DMS53 treated with DMSO at 0.1 percent for 48 hours (cell line): Measurements from ENCODE around the gene THG1L.
A peak's percentile ranks its signal among the peaks of the same experiment; 100 is the strongest.
"Not testable (repeated sequence)": the region's sequence is repeated elsewhere in the genome, so short reads cannot be mapped to it uniquely, and the experiment has no call there.

Source experiments
- DNase-seq: peaks from one replicate; lab custom pipeline; 2025; ENCODE audit not compliant: unreplicated experiment; lab: John Stamatoyannopoulos, UW

THG1L gene

DNA sequence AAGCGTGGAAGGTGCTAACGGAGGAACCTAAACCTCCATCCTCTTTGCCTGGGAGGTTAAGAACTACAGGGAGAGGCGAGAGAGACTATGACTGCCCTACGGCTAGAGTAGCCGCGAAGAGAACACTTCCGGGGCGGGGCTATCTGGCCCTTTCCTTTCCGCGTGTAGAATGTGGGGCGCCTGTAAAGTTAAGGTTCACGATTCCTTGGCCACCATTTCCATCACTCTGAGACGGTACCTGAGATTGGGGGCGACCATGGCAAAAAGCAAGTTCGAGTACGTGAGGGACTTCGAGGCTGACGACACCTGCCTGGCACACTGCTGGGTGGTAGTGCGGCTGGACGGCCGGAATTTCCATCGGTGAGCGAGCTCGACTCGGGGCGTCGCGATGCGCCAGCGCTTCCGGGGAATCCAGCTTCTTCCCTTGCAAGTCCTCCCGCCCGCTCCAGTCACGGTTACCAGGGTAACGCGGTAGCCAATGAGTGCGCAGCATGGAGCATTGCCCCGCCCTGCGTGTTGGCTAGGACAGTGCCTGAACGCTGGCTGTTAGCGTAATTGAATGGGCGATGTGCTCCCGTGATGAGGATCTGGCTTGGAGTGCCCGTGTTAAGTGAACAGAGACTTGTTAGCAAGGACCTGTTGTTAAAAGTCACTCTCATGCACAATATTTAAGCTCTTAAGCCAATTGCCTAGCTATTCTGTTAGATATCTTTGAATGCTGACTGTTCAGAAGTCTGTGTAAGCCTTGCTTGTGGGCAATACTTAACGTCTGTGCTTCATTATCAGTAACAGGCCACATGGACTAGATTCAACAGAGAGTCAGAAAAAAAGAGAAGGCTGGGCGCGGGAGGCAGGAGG, at the start of gene THG1L:
THG1L (plus strand) TSS at position 149 of the 858 bp plus-strand sequence; CDS start at position 170, 21 bp downstream.
- DNase-seq: peak; percentile 97

DNA sequence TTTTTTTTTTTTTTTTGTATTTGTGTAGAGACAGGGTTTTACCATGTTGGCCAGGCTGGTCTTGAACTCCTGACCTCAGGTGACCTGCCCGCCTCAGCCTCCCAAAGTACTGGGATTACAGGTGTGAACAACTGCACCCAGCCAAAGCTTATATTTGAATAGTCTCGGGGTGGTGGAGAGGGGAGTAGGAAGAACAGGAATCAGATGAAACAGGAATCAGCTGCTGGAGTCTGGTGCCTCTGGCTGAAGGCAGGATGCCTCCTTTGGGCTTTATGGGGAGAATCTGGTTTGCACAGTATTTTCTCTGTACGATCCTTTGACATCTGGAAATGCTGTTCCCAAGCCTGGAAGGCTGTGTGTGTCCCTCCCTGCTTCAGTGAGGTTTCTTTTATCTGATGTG, 49.0 kb upstream of the THG1L start:
- DNase-seq: no peak

DNA sequence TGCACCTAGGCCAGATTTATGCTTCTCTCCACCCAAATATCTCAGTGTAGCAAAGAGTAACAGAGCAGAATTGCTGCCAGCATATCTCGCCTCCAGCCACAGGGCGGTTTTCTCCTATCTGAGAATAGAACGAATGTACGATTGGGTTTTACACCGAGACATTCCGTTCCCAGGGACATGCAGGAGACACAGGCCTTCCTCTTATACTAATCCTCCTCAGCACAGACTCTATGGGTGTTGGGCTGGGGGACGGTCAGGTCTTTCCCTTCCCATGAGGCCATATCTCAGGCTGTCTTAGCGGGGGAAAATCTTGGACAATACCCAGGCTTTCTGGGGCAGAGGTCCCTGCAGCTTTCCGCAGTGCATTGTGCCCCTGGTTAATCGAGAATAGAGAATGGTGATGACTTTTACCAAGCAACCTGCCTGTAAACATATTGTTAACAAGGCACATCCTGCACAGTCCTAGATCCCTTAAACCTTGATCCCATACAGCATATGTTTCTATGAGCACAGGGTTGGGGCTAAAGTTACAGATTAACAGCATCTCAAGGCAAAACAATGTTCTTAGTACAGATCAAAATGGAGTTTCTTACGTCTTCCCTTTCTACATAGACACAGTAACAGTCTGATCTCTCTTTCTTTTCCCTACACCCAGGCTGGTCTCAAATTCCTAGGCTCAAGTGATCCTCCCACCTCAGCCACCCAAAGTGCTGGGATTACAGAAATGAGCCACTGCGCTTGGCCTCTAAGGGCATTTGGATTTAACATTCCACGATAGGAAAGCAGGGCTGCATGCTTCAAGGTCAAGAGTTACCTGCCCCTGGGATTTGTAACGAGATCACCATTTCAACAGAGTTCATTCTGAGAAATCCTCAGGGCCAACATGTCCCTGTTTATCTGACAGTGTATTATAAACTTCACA, 44.7 kb upstream of the THG1L start:
- not testable (repeated sequence) for DNase-seq

DNA sequence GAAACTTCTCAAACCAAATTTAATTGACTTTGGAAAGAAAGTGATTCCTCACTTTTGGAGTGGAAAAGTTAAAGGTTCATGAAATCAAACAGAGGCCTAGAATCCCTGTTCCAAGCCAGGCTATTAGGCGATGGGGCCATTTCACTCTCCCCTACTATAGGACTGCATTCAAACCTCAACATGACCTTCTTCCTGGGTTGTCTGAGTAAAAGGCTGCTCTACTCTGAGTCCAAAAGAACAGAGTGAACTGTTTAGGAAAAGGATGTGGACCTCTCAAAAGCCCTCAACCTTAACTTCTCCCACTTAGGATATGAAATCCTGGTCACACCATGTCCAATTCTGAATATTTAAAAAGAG, 44.0 kb upstream of the THG1L start:
- no peak for DNase-seq

DNA sequence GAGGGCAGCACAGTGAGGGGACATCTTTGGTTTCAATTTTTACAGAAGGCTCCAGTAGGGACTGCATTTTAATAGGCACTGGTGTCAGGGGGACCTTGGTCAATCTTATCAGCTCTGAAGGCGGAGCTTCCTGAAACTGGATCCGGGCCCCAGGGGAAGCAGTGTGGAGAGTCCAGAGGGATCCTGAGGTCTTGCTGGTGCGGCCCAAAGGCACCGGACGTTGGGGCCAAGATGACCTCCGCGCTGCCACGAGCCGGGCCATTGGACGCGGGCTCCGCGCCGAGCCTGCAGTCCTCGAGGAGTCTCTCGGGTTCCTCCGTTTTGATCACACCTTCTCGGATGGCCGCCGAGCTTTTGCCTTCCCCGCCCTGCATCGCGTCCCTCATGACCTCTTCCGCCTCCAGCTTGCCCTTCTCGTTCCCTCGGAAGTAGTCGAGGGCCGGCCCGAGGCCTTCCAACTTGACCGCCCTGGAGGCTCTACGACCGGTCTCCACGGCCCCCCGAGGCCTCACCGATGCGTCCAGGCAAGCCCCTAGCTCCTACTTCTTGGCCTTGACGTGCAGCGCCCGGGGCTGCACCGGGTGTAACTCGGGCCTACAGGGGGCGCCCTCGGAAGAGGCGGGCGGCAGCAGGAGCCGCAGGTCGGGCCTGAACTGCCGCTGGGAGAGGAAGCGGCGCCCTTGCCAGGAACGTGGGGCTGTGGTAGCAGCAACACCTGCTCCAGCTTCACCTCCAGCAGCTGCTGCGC, 41.1 kb upstream of the THG1L start:
- DNase-seq: no peak

DNA sequence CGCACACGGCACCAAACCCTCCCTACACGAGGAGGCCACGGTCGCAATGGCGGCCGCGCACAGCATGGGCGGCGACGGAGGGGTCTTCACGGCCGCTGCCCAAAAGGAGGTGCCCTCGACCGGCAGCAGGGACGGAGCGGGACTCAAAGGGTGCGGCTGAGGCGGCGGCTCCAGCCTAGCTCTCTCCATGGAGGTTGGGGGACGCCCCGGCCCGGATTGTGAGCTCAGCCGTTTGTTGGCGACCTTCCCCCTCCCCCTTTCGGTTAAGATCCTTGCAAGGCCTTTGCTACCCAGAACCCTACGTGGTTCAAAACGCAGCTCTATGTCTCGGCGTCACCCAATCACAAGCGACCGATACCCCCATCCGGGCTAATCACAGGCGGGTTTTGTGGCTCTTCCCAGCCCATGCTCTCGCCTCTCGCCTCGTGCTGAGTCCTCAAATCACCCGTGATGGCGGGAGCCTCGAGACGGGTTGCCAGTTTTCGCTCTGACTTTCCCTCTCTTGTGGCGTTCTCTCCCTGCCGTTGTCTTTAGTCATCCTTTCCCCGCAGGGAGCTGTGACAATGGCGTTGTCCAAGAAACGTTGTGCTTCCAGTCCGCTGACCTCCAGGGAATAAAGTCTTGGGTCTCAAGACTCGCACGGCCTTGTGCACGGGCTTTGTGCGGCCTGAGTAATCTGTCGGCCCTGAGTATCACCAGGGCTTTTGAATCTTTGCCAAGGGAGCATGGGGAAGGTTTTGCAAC, 40.4 kb upstream of the THG1L start:
- no peak for DNase-seq

DNA sequence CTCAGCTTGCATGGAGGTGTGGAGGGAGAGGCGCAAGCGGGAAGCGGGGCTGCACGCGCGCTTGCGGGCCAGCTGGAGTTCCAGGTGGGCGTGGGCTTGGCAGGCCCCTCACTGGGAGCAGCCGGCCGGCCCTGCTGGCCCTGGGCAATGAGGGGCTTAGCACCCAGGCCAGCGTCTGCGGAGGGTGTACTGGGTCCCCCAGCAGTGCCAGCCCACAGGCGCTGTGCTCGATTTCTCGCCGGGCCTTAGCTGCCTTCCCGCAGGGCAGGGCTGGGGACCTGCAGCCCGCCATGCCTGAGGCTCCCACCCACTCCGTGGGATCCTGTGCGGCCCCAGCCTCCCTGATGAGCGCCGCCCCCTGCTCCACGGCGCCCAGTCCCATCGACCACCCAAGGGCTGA, 37.4 kb upstream of the THG1L start:
- not testable (repeated sequence) for DNase-seq

DNA sequence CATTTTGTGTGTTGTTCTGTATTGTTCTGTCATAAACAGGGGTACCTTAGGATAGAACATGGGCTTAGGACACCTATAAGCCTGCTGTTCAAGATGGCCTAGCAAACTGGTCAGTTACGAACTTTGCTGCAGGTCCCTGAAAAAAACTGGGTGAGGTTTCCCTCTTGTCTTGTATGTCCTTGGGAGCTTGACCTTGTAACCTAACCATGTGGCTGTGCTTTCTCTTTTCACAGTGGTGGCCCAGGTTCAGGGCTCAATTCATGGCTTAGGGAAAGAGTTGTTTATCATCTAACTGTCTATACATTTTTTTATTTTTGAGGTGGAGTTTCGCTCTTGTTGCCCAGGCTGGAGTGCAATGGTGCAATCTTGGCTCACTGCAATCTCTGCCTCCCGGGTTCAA, 35.1 kb upstream of the THG1L start:
- not testable (repeated sequence) for DNase-seq

DNA sequence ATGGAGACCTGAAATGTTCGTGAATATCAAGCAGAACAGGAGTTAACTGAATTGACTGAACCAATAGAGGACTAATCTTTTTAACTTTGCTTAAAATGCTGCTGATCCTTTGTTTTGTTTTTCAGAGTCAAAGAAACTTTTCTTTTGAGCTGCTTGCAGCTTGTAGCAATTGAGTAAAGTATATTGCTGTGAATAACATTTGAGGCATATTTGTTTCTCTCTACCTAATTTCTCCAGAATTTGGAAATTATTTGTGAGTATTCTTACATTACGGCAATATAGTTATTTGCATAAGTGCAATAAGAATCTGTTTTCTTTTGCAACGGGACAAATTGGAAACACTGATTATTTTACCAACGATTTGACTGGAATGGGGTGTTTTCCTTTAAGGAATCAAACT, 32.5 kb upstream of the THG1L start:
- not testable (repeated sequence) for DNase-seq

DNA sequence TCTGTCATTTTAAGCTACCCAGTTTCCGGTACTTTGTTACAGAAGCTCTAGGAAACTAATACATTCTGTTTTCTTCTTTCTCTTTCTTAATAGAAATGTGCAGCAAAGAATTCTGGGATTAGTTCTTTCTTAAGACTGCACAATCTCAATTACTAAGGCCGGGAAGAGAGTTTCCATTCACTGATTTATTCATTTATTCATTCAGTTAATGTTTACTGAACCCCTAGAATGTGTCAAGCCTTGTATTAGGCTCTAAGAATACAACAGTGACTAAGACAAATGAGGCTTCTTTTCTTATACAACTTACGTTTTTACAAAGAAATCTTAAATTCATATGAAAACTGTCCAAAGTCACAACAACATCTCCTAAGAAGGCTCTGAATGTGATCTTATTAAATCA, 27.5 kb upstream of the THG1L start:
- DNase-seq: no peak

DNA sequence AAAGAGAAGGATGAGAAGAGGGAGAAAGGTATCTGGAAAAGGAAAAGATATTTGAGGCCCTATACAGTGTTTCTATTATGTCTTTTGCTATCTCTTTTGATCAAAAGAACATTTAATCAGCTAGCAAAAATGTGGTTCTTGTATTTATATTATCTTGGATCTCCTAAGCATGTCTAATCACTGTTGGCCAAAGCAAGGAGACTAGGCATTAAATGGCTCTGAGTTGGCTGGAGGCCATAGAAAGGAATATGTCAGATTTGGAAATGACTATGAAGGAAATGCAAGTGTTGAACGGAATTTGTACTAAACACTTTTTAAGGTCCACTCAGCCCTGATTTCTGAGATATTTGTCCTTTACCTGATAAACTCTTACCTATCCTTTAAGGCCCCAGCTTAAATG, 22.4 kb upstream of the THG1L start:
- no peak for DNase-seq

DNA sequence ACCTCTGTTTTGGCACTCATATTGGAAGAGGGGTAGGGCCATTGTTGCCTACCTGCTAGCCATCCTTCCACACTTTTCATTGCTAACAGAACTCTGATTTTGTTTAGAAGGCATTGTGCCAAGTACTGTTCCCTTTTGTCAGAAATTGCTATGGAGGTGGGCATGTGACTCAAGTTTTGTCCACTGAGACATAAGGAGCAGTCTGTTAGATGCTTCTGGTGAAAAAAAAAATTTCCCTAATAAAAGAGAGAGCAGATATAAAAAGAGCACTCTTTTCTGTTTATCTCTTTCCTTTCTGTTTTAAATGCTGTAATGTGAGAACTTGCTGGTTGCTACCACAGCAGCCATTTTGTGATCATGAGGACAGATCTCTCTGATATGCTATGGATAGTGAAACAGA, 21.9 kb upstream of the THG1L start:
- no peak for DNase-seq

DNA sequence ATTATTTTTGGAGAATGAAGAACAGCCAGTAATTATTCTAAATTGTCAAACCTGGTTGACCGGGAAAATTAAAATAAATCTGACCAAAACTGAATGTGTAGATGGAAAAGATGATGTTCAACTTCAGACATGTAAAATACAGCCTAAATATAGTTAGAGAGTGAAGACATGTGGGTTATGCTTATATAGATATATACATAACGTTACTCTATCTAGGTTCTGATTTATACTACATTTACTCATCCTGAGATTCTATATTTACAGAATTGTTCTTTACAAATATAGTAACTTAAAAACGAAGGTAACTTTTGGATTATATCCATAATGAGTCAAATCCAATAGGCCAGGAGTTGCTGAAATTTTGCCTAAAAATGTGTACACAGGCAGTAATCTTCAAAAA, 20.8 kb upstream of the THG1L start:
- no peak for DNase-seq

DNA sequence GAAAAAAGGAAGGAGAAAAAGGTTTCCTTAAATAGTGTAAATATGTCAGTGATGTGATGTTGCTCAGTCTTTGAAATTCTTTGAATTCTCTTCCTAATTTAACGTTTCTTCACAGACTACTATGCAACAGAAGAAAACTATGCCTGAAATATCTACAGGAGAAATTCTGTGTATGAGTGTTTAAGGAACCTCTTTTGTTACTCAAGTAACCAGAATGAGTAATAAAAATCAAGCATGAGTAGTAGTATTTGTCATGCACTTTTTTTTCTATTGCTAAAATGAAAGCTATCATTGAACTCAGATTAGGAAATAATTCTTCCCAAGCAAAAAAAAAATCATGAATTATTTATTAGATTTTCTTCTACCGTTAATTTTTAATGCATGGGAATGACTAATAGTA, 20.3 kb upstream of the THG1L start:
- no peak for DNase-seq

DNA sequence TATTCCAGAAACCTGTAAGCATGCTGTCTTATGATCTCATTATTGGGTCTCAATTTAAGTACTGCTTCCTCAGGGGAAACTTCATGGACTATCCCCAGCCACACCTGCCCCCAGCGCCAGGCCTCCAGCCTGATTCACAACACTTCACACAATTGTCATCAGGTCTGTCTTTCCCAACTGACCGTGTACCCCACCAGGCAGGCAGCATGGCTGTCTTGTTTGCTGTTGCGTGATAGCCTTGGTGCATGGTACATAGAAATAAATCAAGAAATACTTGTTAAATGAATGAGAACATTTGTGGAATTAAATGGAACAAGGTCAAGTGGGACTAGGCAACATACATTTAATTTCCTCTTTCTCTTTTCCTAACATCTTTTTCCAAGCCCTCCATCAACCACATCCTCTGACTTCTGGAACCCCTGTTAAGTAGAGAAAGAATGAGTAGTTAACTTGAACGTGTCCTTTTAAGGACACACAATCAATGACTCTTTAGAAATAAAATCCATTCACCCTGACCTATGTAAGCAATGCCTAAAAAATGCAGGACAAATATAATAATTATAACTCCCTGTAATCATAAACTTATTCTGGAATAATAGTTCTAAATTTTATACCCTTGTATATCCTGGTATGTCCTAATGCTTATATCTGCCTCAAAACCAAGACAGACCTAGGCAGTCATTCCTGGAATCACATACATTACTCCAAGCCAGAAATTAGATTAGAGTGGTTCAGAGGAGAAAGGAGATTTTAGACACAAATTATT, 17.2 kb upstream of the THG1L start:
- DNase-seq: no peak

DNA sequence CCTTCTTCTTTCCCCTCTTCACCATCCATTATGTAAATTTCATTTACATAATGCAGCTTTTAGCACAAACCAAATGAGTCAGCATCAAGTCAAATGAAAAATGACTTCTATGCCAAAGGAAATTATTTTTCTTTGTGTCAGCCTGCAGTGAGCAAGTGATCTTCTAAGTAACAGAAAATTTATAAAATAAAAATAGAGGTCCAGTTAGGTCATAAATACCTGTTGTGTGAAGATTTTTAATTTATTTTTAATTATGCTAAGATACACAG, 16.7 kb upstream of the THG1L start:
- DNase-seq: no peak

DNA sequence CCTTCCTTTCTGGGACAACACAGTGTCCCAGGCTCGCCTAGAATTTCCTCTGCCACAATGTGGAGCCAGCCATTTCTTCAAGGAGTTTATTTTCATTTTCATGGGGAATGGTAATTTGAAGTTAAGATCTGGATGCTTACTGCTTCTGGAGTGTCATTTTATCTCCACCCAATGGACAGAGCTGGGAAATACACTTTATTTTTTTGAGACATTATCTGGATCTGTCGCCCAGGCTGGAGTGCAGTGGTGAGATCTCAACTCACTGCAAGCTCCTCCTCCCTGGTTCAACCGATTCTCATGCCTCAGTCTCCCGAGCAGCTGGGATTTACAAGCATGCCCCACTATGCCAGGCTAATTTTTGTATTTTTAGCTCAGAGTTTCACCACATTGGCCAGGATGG, 12.7 kb upstream of the THG1L start:
- DNase-seq: peak; percentile 38

DNA sequence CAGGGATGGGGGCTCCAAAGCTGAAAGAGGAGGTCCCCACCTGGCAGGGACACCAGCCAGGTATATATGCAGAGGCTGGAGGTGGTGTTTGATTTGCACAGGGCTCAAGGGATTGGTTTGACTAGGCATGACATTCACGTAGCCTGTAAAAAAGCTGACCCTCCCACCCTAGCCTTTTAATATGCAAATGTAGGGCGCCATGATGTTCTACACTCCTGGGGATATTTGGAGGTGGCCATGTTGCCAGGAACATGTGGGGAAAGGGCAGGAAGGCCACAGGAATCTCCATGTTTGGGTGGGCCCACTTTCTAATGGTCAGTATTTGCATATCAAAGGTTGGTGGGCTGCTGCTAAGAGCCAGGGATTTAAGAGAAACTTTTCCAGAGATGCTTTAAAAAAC, 12.0 kb upstream of the THG1L start:
- DNase-seq: no peak

DNA sequence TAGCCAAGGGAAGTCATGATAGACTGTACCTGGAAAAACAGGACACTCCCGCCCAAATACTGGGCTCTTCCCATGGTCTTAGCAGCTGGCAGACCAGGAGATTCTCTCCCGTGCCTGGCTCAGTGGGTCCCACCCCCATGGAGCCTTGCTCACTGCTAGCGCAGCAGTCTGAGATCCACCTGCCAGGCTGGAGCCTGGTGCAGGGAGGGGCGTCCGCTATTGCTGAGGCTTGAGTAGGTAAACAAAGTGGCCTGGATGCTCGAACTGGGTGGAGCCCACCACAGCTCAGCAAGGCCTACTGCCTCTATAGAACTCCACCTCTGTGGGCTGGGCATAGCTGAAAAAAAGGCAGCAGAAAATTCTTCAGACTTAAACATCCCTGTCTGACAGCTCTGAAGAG, 10.1 kb upstream of the THG1L start:
- no peak for DNase-seq

DNA sequence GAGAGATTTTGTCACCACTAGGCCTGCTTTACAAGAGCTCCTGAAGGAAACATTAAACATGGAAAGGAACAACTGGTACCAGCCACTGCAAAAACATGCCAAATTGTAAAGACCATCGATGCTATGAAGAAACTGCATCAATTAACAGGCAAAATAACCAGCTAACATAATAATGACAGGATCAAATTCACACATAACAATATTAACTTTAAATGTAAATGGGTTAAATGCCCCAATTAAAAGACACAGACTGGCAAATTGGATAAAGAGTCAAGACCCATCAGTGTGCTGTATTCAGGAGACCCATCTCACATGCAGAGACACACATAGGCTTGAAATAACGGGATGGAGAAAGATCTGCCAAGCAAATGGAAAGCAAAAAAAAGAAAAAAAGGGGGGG, 8.3 kb upstream of the THG1L start:
- DNase-seq: not testable (repeated sequence)
